ENCODE measurements around the gene EEFSEC.

Gene EEFSEC

DNA sequence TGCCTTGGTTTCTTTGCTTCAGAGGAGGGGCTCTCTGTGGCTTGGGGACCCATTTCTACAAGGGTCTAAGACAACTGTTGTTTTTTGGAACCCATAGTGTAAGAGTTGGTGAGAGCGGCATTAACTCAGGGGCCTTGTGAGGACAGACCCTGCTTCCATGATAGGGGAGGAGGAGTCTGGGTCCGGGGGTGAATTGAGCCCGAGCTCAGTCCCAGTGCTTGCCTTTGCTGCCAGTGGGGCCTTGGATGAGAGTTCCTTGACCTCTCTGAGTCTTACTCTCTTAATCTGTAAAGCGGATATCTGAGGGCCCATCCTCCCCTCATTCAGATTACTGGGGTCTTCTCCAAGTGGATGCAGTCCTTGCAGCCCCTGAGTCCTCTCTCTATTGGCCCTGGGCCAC is 74.2 kb downstream of the EEFSEC start:
- TF ChIP-seq, protein P1, sequence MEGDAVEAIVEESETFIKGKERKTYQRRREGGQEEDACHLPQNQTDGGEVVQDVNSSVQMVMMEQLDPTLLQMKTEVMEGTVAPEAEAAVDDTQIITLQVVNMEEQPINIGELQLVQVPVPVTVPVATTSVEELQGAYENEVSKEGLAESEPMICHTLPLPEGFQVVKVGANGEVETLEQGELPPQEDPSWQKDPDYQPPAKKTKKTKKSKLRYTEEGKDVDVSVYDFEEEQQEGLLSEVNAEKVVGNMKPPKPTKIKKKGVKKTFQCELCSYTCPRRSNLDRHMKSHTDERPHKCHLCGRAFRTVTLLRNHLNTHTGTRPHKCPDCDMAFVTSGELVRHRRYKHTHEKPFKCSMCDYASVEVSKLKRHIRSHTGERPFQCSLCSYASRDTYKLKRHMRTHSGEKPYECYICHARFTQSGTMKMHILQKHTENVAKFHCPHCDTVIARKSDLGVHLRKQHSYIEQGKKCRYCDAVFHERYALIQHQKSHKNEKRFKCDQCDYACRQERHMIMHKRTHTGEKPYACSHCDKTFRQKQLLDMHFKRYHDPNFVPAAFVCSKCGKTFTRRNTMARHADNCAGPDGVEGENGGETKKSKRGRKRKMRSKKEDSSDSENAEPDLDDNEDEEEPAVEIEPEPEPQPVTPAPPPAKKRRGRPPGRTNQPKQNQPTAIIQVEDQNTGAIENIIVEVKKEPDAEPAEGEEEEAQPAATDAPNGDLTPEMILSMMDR (IDR thresholded peaks at IDR 0.05; ENCODE audit: low read depth, low read length), result no peak
- TF ChIP-seq EZH2phosphoT487 (IDR thresholded peaks at IDR 0.05; ENCODE audit: low read depth), result no peak
- Histone ChIP-seq H3K4me2 (ENCODE audit: low read length) (no peak overlapping the region), H3K4me1 (ENCODE audit: low read length) (no peaks in the 10 kb centered on the region), H3K27me3 (ENCODE audit: low read depth, low read length) (no peaks in the 10 kb centered on the region), H3K27ac (ENCODE audit: low read length) (no peak overlapping the region), H3K36me3 (replicated peaks; ENCODE audit: low read depth, low read length) (peaks cover 11% of the 10 kb centered on the region), H3K79me2 (ENCODE audit: low read length) (0 out of 2 replicates have a peak, but pooled peaks cover 7% of the 10 kb centered on the region), H3K4me3 (ENCODE audit: low read length) (no peak overlapping the region), H3K9ac (ENCODE audit: low read length) (no peak overlapping the region), H3K9me3 (ENCODE audit: insufficient read depth, low read length) (peaks cover 10% of the 10 kb centered on the region; the same call in 1 of the 2 replicates), H2AFZ (ENCODE audit: low read depth, low read length) (no peak overlapping the region), H4K20me1 (ENCODE audit: insufficient read depth, low read length) (peaks cover 9% of the 10 kb centered on the region; the same call in 1 of the 2 replicates)

DNA sequence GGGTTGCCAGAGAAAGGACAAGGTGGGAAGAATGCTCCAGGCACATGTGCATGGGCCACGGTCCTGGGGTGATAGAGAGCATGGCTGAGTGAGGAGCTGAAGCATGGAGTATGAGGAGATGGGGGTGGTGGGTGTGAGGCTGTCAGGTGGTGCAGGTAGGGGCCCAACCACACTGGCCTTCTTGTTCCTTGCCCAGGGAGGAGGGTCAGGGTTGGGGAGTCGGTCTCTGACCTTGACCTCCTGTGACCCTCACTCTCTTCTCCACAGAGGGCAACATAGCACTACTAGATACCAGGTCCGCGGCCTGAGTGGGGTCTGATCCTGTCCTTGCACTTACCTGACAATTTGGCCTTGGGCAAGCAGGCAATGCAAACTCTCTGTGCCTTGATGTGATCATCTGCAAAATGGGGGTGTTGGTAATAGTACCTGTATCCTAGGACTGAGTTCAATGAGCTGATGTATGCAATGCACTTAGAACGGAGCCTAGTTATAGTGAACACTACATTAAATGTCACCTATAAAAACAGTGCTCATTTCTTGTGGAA is 75.2 kb downstream of the EEFSEC start:
- Histone ChIP-seq H3K9me3 (ENCODE audit: insufficient read depth, low read length) (peaks cover 2% of the 10 kb centered on the region; the same call in 1 of the 2 replicates), H4K20me1 (ENCODE audit: insufficient read depth, low read length) (peaks cover 12% of the 10 kb centered on the region), H3K4me3 (ENCODE audit: low read length) (no peak overlapping the region), H3K27ac (ENCODE audit: low read length) (no peak overlapping the region), H3K9ac (ENCODE audit: low read length) (no peak overlapping the region), H2AFZ (ENCODE audit: low read depth, low read length) (no peak overlapping the region), H3K36me3 (replicated peaks; ENCODE audit: low read depth, low read length) (peaks cover 2% of the 10 kb centered on the region), H3K4me1 (ENCODE audit: low read length) (no peaks in the 10 kb centered on the region), H3K4me2 (ENCODE audit: low read length) (no peak overlapping the region), H3K27me3 (ENCODE audit: low read depth, low read length) (no peaks in the 10 kb centered on the region), H3K79me2 (ENCODE audit: low read length) (0 out of 2 replicates have a peak, but pooled peaks cover 7% of the 10 kb centered on the region)
- no peak for TF ChIP-seq EZH2phosphoT487 (IDR thresholded peaks at IDR 0.05; ENCODE audit: low read depth)
- TF ChIP-seq, protein P1 (IDR thresholded peaks at IDR 0.05; ENCODE audit: low read depth, low read length), result no peak

DNA sequence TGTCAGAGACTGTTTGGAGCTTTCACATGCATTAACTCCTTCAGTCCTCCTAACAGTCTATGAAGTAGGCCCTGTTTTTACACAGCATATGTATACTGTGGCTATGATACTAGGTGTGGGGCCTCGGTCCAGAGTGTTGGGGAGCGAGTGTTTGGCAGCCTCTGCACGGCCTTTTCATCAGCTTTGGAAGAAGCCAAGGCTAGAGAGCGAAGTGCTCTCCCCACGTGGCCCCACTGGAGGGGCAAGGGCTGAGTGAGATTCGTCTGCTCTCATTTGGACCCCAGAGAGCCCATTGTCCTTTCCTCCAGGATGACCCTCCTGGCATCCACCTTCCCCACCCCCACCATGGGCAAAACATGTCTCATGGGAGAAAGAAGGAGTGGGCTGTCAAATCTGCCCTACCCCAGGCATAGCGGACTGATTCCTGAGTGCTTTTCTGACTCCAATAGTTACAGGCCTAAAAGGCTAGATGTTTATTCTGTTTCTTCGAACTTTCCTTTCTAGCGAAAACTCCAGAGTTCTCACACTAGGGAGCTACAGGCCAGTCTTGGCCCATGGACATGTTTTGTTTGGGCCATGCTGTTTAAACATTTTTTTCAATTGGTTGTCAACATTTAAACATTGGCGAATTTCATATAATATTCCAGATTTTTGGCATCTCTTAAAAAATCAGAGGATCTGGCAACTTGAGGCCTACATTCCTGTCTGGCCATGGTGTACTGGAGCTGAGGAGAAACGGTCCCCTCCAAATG is 76.0 kb downstream of the EEFSEC start:
- no peak overlapping the region for H3K9ac ChIP-seq (ENCODE audit: low read length)
- no peaks in the 10 kb centered on the region for H3K36me3 ChIP-seq (replicated peaks; ENCODE audit: low read depth, low read length)
- H3K79me2 ChIP-seq (ENCODE audit: low read length), result 0 out of 2 replicates have a peak, but pooled peaks cover 7% of the 10 kb centered on the region
- H3K27ac ChIP-seq (ENCODE audit: low read length), result no peak overlapping the region
- no peaks in the 10 kb centered on the region for H3K9me3 ChIP-seq (ENCODE audit: insufficient read depth, low read length)
- no peak overlapping the region for H3K4me2 ChIP-seq (ENCODE audit: low read length)
- no peak for TF ChIP-seq EZH2phosphoT487 (IDR thresholded peaks at IDR 0.05; ENCODE audit: low read depth)
- TF ChIP-seq, protein P1 (IDR thresholded peaks at IDR 0.05; ENCODE audit: low read depth, low read length), result no peak
- H2AFZ ChIP-seq (ENCODE audit: low read depth, low read length), result no peak overlapping the region
- peaks cover 12% of the 10 kb centered on the region for H4K20me1 ChIP-seq (ENCODE audit: insufficient read depth, low read length)
- no peak overlapping the region for H3K4me3 ChIP-seq (ENCODE audit: low read length)
- H3K4me1 ChIP-seq (ENCODE audit: low read length), result no peaks in the 10 kb centered on the region
- H3K27me3 ChIP-seq (ENCODE audit: low read depth, low read length), result no peaks in the 10 kb centered on the region

DNA sequence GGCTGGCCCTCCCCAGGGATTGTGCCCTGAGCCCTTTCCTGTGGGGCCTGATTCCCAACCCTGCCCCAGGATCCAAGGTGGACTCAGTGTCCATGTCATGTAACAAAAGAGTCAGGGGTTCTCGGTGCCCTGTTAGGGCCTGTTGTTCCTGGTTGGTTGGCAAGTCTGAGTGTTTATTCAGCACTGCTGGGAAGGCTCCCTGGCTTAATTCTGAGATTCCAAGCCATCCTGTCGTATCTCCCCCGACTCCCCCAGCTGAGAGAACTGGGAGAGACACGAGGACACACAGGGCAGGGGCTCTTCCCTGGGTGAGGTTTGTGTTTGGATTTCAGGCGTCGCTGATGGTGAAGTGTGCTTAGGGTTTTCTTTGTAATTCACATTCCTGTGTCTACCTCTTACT is 78.3 kb downstream of the EEFSEC start:
- TF ChIP-seq, protein P1 (IDR thresholded peaks at IDR 0.05; ENCODE audit: low read depth, low read length), result no peak
- TF ChIP-seq EZH2phosphoT487 (IDR thresholded peaks at IDR 0.05; ENCODE audit: low read depth), result no peak
- Histone ChIP-seq H4K20me1 (ENCODE audit: insufficient read depth, low read length) (peaks cover 9% of the 10 kb centered on the region), H3K27me3 (ENCODE audit: low read depth, low read length) (no peaks in the 10 kb centered on the region), H3K36me3 (replicated peaks; ENCODE audit: low read depth, low read length) (no peaks in the 10 kb centered on the region), H3K4me2 (ENCODE audit: low read length) (no peak overlapping the region), H3K9me3 (ENCODE audit: insufficient read depth, low read length) (no peaks in the 10 kb centered on the region), H3K27ac (ENCODE audit: low read length) (no peak overlapping the region), H3K9ac (ENCODE audit: low read length) (no peak overlapping the region), H3K4me1 (ENCODE audit: low read length) (no peaks in the 10 kb centered on the region), H2AFZ (ENCODE audit: low read depth, low read length) (no peak overlapping the region), H3K4me3 (ENCODE audit: low read length) (no peak overlapping the region), H3K79me2 (ENCODE audit: low read length) (0 out of 2 replicates have a peak, but pooled peaks cover 7% of the 10 kb centered on the region)

Data from OCI-LY3 (cell line).